ENCODE data around the gene RYR2. TPM values are rescaled to one million over a fixed set of nuclear protein-coding genes. Genes with fewer than 3 reads are reported as not detected.

The RYR2 gene
- total and polyA plus RNA-seq, 9 of the 15 experiments (the other 6 are each of a cell fraction or from before 2014, with no cell fraction given): 0.03 to 0.42 (median 0.14) TPM

GRCh38 chr1:237873487-237874211 lies 831.7 kb downstream of the RYR2 start:
- DNase-seq (ENCODE audit: extremely low read depth in 1 of 4, low spot score in 3 of 4): no peak
- H3K9ac ChIP-seq (ENCODE audit: insufficient read depth in 1 of 2, low read depth in 2 of 2, low read length in 2 of 2): no peak overlapping the region

More at GRCh38 chr1:237873487-237874211, 831.7 kb downstream of the RYR2 start:
- no peaks in the 10 kb centered on the region for H3K27me3 ChIP-seq (ENCODE audit: control insufficient read depth in 2 of 2, insufficient read depth in 2 of 2, low read length in 2 of 2)
- ATAC-seq (no peak), FAIRE-seq (no peak)
- intact Hi-C loops (cut with micrococcal nuclease): no loop called here
- in situ Hi-C loops (cut with MboI): no loop called here
- no peaks in the 10 kb centered on the region for H4K20me1 ChIP-seq (replicated peaks; ENCODE audit: control insufficient read depth, insufficient read depth, low read length)
- H3K4me1 ChIP-seq (replicated peaks in 1 of 2; ENCODE audit: control insufficient read depth in 2 of 2, insufficient read depth in 2 of 2, low read length in 2 of 2): no peaks in the 10 kb centered on the region
- ChIA-PET CTCF (ENCODE audit: low intra/inter-chr PET ratio) (no interaction called here), POLR2A (no interaction called here)
- WGBS (ENCODE audit: insufficient coverage, low coverage, missing lambda C conversion rate): 4% methylated on average over 4 of the region's 4 CpGs
- H3K9me1 ChIP-seq (ENCODE audit: control insufficient read depth, insufficient read depth, low read length): no peaks in the 10 kb centered on the region
- no peak overlapping the region for H2AFZ ChIP-seq (ENCODE audit: low read depth, low read length)
- no peaks in the 10 kb centered on the region for H3K79me2 ChIP-seq (ENCODE audit: control insufficient read depth, insufficient read depth, low read length)
- no peak overlapping the region for H3K4me2 ChIP-seq (ENCODE audit: insufficient read depth, low read length)
- TF ChIP-seq CBFB (CRISPR knock-in tag; IDR thresholded peaks at IDR 0.05) (no peak), THAP7 (CRISPR knock-in tag; IDR thresholded peaks at IDR 0.05) (no peak), TBP (optimal IDR thresholded peaks at IDR 0.05; ENCODE audit: low read depth, low read length) (no peak), TCFL5 (CRISPR knock-in tag; conservative IDR thresholded peaks at IDR 0.05) (no peak), SIRT6 (IDR thresholded peaks at IDR 0.05; ENCODE audit: low read depth, low read length) (no peak), NR4A1 (CRISPR knock-in tag; IDR thresholded peaks at IDR 0.05) (no peak), NR4A1 (tag; IDR thresholded peaks at IDR 0.05) (no peak), EGR1 (conservative IDR thresholded peaks at IDR 0.05) (no peak), ZC3H8 (IDR thresholded peaks at IDR 0.05) (no peak), PHB2 (IDR thresholded peaks at IDR 0.05; ENCODE audit: low read depth) (no peak), RBM25 (IDR thresholded peaks at IDR 0.05; ENCODE audit: low read depth, low read length, severe bottlenecking) (no peak), HBP1 (CRISPR knock-in tag; IDR thresholded peaks at IDR 0.05) (no peak), CBX8 (IDR thresholded peaks at IDR 0.05; ENCODE audit: borderline replicate concordance, extremely low read depth, low read depth, low read length, poor library complexity, severe bottlenecking) (no peak), EP400 (IDR thresholded peaks at IDR 0.05) (no peak), ARID4B (CRISPR knock-in tag; IDR thresholded peaks at IDR 0.05) (no peak), ZNF408 (CRISPR knock-in tag; IDR thresholded peaks at IDR 0.05; ENCODE audit: low read depth) (no peak), XRCC4 (IDR thresholded peaks at IDR 0.05; ENCODE audit: extremely low read depth, insufficient read depth, insufficient read length) (no peak), ZNF224 (CRISPR knock-in tag; IDR thresholded peaks at IDR 0.05) (no peak)
- H3K36me3 ChIP-seq (ENCODE audit: control insufficient read depth, insufficient read depth, low read length): no peaks in the 10 kb centered on the region
- H3K9me3 ChIP-seq (replicated peaks; ENCODE audit: control insufficient read depth, insufficient read depth, low read depth, low read length): no peaks in the 10 kb centered on the region
- H3K4me3 ChIP-seq: no peak overlapping the region
- BruUV-seq (replicated peaks): no TSS peak
- H3K27ac ChIP-seq (ENCODE audit: extremely low read depth, low read depth, low read length): no peak overlapping the region
